Prostate gland (tissue), 2 donors: ENCODE measurements around the gene NPEPPS.

ENCODE experiments used
- CTCF ChIP-seq, 4 experiments: fragments of 200-600 bp in 2 of 4; fragments of 450-650 bp in 2 of 4; sonication (generic) in 2 of 4; IDR thresholded peaks; 1 replicate in 3 of 4; 2 replicates in 1 of 4; pipeline ENCODE4 v1.5.1; 2016 to 2019; ENCODE audit warnings: antibody characterized with exemption in 4 of 4, mild to moderate bottlenecking in 2 of 4, moderate library complexity in 2 of 4
- POLR2A ChIP-seq: fragments of 450-650 bp; IDR thresholded peaks from one replicate; pipeline ENCODE4 v1.6.1; 2016; ENCODE audit warnings: antibody characterized with exemption, mild to moderate bottlenecking

DNA sequence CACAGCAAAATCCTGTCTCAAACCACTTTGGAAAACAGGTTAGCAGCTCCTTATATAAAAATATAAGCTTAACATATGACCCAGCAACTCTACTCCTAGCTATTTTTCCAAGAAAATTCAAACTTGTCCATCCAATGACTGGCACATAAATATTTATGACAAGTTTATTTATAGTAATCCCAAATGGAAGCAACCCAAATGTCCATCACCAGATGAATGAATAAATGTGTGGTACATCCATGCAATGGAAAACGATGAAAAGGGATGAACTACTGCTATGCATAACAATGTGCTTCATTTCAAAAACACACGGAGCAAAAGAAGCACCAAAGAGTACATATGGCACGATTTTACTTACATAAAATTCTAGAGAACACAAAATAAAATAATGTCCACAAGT, 109.2 kb downstream of the NPEPPS start:
- no peak for TF ChIP-seq CTCF (IDR thresholded peaks at IDR 0.05)
- TF ChIP-seq POLR2A = no peak
